ENCODE measurements around the gene ESRRG.
A peak's percentile ranks its signal among the peaks of the same experiment; 100 is the strongest.

ESRRG gene

DNA sequence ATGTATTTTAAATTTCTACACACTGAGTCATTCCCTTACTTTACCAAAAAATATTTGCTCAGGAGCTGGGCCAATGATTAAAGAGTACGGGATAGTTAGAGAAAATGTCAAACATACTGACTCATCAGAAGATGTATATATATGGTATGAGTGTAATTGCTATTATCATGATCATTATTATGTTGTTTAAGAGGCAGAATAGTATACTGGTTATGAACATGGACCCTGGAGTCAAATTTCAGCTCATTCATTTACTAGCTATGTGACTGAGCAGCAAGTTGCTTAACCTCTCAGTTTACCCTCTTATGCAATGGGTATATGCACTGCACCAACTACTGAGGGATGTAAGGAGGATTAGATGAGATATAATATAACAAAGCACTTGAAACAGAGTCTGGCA is 258.7 kb downstream of the ESRRG start:
- TF ChIP-seq, protein P1, sequence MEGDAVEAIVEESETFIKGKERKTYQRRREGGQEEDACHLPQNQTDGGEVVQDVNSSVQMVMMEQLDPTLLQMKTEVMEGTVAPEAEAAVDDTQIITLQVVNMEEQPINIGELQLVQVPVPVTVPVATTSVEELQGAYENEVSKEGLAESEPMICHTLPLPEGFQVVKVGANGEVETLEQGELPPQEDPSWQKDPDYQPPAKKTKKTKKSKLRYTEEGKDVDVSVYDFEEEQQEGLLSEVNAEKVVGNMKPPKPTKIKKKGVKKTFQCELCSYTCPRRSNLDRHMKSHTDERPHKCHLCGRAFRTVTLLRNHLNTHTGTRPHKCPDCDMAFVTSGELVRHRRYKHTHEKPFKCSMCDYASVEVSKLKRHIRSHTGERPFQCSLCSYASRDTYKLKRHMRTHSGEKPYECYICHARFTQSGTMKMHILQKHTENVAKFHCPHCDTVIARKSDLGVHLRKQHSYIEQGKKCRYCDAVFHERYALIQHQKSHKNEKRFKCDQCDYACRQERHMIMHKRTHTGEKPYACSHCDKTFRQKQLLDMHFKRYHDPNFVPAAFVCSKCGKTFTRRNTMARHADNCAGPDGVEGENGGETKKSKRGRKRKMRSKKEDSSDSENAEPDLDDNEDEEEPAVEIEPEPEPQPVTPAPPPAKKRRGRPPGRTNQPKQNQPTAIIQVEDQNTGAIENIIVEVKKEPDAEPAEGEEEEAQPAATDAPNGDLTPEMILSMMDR (IDR thresholded peaks at IDR 0.05; ENCODE audit: low read length, missing control alignments) = no peak

DNA sequence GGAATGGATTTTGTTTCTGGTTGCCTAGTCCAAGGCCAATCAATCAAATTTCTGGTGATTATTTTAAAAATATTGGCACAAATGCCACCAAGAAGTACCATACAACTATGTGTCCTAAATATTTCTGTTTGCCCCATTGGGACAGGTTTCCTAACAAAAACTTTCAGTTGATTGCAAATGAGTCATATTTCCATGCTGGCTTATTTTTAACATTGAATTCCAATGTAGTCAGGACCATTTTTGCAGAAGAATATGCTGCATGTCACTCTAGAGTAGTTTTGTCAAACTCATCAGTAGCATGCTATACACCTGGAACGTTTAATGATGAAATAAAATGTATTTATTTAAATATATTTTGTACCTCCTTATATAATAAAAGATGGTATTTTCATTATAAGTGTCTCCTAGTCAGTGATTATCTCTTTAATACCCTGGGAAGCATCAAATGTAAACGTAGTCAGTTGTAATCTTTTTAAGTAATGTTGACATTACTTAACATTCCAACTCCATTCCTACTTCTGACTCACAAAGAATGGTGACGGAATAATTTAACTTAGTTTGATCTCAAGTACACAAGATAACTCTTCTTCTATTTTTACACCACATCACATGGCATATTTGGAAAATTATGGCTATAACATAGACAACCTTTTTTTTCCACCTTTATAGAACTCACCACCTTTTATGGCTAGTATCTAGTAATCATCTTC is 261.0 kb downstream of the ESRRG start:
- no peak overlapping the region for H3K4me3 ChIP-seq (replicated peaks; ENCODE audit: low read depth, low read length)
- peak; percentile 41 for DNase-seq (ENCODE audit: low read depth)
- TF ChIP-seq, protein P1 (IDR thresholded peaks at IDR 0.05; ENCODE audit: low read length, missing control alignments) = no peak

More for the DNA sequence above, 258.7 kb downstream of the ESRRG start:
- H3K4me3 ChIP-seq (replicated peaks; ENCODE audit: low read depth, low read length) = no peak overlapping the region
- DNase-seq (ENCODE audit: low read depth) = peak; percentile 78

DNA sequence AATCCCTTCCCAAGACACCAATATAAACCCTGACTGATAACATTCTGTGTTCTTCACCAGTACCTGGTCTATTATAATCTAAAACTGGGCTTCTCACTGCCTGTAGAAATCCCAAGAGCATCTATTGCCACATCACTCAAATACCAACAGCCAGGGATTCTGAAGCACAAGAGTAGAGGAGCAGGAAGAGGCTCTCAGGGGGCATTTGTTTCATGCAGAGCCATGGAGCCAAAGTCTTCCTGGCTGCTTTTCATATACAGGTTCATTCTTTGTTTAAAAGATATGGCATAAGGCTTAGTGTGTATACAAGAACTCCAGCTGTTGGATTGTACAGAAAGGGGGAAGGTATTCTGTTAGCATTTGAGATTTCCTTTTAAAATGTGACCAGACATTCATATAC is 261.8 kb downstream of the ESRRG start:
- DNase-seq (ENCODE audit: low read depth) = peak; percentile 20
- TF ChIP-seq, protein P1 (IDR thresholded peaks at IDR 0.05; ENCODE audit: low read length, missing control alignments) = no peak
- no peak overlapping the region for H3K4me3 ChIP-seq (replicated peaks; ENCODE audit: low read depth, low read length)

DNA sequence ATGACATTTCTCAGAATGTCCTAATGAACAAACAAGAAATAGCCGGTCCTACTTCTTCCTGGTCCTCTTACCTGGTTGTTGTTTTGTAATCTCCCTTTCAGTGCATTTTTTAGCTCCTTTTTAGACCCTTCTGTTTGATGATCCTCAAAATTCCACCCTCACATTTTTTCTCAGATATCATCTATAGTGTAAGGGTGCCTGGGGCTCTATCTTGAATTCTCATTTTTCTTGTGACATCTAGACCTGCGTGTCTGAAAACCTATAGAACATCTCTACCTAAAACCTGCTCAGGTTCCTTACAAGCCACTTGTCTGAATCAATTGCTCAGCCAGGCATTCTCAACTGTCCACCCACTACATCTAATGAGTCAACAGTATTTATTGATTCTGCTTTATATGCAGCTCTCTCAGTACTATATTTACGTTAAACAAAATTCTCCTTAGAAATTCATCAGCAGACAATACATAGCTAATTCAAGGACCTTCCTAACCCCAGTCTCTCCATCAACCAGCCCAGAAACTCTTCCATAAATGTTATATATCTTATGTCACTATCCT is 263.5 kb downstream of the ESRRG start:
- TF ChIP-seq, protein P1 (IDR thresholded peaks at IDR 0.05; ENCODE audit: low read length, missing control alignments) = no peak
- no peak for DNase-seq (ENCODE audit: low read depth)
- no peak overlapping the region for H3K4me3 ChIP-seq (replicated peaks; ENCODE audit: low read depth, low read length)

DNA sequence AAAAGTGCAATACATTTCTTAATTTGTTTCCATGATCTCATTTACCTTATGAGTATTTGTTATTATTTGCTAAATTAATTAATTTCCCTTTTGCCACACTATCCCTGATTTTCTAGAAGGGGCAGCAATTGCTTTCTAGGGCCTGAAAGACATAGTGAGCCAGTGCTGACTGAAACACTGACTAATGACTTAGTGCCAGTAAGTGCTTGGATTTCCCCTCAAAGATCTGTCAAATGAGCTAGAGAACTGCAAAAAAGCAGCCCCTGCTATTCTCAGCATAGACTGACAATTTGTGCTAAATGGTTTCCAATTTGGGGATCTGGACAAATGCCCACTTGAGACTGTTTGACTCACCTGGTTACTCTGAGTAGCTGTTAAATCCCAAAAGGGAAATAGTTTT is 264.4 kb downstream of the ESRRG start:
- no peak for DNase-seq (ENCODE audit: low read depth)
- no peak overlapping the region for H3K4me3 ChIP-seq (replicated peaks; ENCODE audit: low read depth, low read length)
- TF ChIP-seq, protein P1 (IDR thresholded peaks at IDR 0.05; ENCODE audit: low read length, missing control alignments) = no peak

DNA sequence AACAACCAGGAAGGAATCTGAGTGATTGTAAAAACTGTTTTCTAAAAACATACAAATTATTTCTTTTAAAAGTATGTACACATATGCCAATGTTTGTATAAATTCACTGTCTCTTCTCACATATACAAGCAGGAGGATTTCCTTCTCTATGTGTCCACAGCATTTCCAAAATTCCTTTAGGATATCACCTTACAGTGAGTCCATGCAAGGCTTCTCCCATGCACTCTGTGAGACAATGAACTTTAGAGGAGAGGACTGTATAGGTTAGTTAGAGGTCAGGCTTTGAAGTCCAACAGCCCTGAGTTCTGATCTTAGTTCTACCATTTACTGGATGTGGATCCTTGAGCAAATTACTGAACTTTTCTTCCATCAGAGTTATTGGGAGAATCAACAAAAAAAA is 265.9 kb downstream of the ESRRG start:
- no peak for DNase-seq (ENCODE audit: low read depth)
- no peak overlapping the region for H3K4me3 ChIP-seq (replicated peaks; ENCODE audit: low read depth, low read length)
- TF ChIP-seq, protein P1 (IDR thresholded peaks at IDR 0.05; ENCODE audit: low read length, missing control alignments) = no peak

DNA sequence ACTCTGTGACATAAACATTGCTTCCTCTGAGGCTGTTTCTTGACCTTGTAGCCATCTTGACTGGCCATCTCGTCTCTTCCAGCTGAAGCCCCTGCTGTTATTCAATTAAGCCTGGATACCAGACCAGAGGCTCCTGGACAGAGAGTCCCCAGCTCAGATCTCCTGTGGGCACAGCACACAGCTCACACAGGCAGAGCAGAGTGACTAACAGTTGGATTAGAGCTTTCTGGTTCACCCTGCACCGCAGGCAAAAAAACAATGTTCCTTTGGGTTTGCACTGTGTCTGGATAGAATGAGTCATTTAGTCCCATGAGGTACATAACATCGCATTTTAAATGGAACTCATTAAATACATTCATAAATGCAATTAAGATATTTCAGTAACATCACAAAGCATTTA is 266.5 kb downstream of the ESRRG start:
- no peak overlapping the region for H3K4me3 ChIP-seq (replicated peaks; ENCODE audit: low read depth, low read length)
- TF ChIP-seq, protein P1 (IDR thresholded peaks at IDR 0.05; ENCODE audit: low read length, missing control alignments) = no peak
- DNase-seq (ENCODE audit: low read depth) = peak; percentile 47

Measured in fibroblast of pulmonary artery (primary cell).